Occipital lobe (tissue), 2 donors: Measurements from ENCODE around the gene SLC25A33. TPM values are rescaled to one million over a fixed set of nuclear protein-coding genes. Genes with fewer than 3 reads are reported as not detected.

Source experiments
- DNase-seq: peaks from one replicate; lab custom pipeline; 2025; lab: John Stamatoyannopoulos, UW
- total RNA-seq: library from RNA; depleted of rRNA; stranded (reverse); fragments of >200 nt; gene quantifications from one replicate; pipeline ENCODE4 v1.2.3, GENCODE V29; 2014

SLC25A33 gene
- total RNA-seq, 1 donor from 2014 or later = 13.9 TPM

DNA sequence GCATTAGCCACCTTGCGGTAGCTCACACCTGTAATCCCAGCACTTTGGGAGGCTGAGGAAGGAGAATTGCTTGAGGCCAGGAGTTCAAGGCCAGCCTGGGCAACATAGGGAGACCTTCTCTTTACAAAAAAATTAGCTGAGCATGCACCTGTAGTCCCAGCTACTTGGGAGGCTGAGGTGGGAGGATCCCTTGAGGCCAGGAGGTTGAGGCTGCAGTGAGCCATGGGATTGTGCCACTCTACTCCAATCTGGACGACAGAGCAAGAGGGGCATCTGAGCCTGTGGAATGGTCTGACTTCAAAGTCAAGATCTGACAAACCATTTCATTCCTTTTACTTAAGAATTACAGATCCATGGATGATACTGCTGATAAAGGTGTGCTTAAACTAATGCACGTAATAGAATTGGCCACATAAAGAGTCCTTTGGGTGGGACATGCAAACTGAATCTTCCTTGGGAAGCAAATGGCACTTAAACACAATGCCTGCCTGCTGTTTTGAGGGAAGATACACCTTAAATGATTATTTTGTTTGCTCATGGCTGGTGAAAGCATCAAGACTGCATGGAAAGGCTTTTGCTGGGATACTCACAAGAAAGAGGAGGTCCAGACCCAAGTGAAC lies 47.0 kb downstream of the SLC25A33 start:
- DNase-seq = no peak

DNA sequence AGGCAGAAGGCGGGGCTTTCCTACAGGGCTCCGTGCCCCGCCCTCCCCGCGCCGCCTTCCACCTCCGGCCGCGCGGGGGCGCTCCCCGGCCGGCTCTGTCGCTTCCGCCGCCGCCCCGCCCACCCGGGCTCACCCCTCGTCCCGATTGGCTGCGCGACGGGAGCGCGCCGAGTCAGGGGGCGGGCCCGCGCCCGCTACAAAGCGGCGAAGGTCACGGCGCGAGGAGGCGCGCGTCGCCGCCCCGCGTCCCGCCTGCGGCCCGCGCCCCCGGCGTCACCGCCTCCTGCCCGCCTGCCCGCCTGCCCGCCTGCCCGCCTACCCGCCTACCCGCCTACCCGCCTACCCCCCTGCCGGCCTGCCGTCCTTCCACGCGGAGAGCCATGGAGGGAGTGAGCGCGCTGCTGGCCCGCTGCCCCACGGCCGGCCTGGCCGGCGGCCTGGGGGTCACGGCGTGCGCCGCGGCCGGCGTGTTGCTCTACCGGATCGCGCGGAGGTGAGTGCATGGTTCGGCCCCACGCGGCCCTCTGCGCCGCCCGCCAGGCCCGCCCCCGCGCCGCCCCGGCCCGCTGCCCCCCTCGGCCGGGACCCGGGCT lies 49.4 kb downstream of the SLC25A33 start, which contains the start of gene TMEM201:
Gene TMEM201, plus strand, starts transcription at position 361 of the 593 bp plus-strand sequence. Its CDS starts 20 bp downstream, at position 381.
- peak; percentile 89 for DNase-seq

DNA sequence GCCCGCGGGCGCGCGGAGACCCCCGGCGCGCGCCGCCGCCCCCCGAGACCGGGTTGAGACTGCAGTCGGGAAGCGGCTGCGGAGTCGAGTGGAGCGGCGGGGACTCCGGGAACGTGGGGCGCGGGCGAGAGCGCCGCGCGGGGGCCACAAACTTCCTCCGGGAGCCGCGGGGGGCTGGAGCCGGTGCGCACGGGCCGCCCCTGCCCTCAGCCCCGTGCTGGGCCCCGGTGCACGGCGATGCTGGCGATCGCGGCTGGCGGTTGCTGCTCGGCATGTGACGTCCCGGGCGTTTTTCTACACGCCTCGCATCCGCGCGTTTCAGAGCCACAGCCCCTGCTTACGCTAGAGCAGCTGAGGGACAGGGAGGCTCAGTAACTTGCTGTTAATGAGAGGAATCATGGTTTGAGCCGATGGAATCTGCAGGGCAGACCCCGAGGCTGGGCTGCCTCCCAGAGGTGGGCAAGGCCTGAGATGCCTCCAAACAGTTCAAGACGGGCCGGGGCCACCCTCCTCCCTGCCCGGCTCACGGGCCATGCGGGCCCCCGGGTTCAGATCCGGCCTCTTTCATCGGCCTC lies 50.0 kb downstream of the SLC25A33 start:
- no peak for DNase-seq

GRCh38 chr1:9589719-9590157 lies 50.5 kb downstream of the SLC25A33 start:
- no peak for DNase-seq

- no peak for DNase-seq
Observed at GRCh38 chr1:9590201-9590600, 50.9 kb downstream of the SLC25A33 start.

DNA sequence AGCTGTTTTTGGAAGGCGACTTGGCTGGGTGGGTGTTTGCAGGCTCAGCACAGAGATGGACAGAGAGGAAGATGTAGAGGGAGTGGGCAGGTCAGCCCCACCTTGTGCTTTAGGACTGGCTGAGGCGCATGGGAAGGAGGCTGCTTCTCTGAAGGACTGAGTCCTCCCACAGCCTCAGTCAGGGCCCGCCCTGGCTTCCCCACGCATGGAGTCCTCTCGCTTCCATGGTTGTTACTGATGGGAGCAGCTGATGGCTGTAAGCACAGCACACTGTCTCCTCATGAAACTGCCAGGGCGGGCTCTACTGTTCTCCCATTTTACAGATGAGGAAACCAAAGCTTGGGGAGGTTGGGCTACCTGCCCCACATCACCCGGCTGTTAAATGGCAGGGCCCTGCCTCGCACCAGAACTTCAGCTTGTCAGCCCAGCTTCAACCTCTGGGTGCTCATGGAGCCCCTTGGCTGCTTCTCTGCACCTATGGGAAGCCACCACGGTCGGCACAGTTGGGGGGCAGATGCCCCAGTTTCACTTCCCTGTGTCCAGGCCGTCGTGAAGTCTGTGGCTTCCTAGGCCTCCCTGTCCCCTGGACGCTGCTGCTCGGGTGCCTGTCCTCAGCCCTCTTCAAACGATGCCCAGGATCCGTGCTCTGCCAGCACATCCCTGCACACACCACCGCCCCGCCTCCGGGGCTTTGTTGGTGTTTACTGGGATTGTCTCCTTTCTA lies 51.8 kb downstream of the SLC25A33 start:
- DNase-seq = no peak

DNA sequence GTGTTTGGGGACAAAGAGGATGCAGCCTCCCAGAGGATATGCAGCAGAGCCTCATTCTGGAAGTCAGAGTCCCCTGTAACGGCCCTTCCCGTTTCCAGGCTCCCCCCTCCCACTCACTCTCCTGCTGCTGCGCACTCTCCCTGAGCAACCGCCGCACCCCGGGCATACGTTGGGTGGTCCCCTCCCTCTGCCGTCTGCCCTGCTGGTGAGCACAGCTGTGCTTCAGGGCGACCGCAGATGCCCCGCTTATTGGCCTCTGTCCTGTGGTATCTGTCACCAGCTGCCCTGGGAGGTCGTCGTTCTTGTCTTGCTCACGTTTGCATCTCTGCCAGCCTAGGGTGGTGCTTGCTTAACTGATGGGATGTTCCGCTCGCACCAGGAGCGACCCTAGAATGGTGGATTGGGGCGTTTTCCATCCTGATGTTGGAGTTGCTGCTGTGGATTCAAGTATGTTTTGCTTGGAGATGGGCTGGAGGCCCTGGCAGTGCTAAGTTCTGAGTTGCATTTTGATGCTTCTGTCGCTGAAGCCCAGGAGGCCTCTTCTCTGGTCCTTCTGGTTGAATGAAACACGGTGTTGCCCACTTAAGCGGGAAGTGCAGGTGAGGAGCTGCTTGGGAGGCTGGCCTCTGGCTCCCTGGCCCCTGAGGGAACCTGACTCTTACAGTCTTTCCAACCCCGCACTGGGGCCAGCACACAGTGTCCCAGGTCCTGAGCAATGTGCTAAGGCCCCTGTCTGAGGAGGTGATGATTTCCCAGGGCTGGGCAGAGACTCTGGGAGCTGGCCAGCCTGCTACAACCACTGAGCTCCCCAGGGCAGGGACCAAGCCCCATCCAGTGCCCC lies 52.6 kb downstream of the SLC25A33 start:
- no peak for DNase-seq

GRCh38 chr1:9592510-9593075 lies 53.3 kb downstream of the SLC25A33 start:
- DNase-seq = no peak

DNA sequence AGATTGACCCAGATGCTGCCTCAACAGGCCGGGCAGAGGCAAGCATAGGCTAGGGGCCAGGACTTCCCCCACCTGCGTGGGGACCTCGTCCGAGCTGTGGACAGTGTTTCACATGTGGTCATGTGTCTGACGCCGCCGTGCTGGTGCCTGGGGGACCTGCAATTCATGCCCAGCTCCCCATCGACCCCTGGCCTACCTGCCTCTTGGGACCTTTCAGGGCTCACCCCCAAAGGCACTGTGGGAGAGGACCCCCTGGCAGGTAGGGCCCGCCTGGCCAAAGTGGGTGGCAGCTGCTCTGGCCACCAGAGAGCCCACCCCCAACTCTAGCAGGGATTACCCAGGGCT lies 53.9 kb downstream of the SLC25A33 start:
- no peak for DNase-seq

- no peak for DNase-seq
Observed at GRCh38 chr1:9593492-9594465, 54.5 kb downstream of the SLC25A33 start.

DNA sequence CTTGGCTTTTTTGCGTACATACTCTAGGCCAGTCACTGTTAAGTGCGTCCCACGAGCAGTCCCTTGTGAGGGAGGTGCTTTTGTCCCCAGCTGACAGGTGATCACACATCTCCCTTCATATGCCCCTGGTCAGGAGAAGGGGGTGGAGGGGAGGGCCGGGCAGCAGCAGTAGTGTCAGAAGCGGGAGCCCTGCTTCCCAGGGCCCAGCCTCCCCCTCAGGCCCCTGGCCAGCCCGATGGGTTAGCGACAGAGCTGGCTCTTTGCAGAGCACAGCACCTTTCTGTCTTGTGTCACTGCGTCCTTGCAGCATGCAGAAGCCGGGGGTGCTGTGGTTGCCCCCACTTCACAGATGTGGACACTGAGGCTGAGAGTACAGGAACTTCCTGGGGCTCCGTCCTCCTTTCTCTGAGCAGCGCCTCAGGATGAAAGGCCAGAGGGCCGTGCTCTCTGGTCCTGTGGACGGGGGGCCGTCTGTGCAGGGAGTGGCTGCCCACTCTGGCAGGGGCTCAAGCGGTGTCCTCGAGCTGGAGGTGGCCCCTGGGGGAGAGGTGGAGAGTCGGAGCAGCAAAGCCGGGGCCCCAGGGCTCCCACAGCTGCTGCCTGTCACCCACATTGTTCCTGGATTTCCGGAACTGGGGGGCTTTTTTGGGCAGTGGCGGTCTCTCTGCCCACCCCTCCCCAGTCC lies 55.3 kb downstream of the SLC25A33 start:
- DNase-seq = no peak

GRCh38 chr1:9595156-9595967 lies 56.1 kb downstream of the SLC25A33 start:
- DNase-seq = no peak

DNA sequence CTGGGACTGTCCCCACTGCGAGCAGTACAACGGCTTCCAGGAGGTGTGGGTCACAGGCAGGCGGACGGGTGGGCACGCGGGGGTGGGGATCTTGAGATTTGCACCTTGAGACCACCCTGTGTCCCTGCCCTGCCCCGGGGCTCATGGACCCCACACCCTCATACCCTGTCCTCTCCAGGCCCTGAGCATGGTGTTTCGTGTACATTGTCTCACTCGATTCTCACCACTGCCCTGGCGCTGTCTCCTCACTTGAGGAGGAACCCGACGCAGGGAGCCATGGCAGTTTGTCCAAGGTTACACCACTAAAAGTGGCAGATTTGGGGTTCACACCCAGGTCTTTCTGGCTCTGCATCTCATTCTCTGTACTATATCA lies 56.7 kb downstream of the SLC25A33 start:
- no peak for DNase-seq

DNA sequence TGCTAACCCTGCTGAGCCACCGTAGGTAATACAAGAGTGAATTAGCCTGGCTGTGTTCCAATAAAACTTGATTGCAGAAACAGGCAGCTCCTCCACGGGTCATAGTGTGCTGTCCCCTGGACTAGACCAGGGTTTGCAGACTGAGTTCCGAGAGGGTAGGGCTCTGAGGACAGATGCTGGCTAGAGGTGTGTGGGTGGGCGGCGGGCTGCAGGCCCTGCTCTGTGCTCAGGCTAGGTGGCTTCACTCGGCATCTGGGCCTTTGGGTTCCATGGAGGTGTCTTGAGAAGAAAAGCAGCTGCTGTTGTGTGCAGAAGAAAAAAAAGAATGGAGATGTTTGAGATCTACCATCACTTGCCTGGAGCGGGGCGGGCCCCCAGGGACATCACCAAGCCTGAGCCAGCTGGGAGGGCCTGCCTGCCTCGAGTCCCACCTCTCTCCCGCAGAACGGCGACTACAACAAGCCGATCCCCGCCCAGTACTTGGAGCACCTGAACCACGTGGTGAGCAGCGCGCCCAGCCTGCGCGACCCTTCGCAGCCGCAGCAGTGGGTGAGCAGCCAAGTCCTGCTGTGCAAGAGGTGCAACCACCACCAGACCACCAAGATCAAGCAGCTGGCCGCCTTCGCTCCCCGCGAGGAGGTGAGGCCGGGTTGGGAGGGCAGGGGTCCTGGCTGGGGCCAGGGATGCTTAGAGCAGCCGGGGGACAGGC lies 57.3 kb downstream of the SLC25A33 start:
- no peak for DNase-seq

GRCh38 chr1:9597361-9598315 lies 58.4 kb downstream of the SLC25A33 start:
- no peak for DNase-seq

DNA sequence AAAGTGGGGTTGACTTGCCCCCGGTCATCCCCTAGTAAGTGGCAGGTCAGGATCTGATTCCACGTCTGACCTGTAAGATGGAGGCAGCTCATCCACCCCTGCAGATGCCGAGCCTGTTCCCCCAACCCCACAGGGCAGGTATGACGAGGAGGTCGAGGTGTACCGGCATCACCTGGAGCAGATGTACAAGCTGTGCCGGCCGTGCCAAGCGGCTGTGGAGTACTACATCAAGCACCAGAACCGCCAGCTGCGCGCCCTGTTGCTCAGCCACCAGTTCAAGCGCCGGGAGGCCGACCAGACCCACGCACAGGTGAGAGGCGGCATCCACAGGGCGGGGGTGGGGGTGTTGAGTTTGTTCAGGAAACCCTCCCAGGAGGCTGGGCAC lies 59.0 kb downstream of the SLC25A33 start:
- DNase-seq = no peak

DNA sequence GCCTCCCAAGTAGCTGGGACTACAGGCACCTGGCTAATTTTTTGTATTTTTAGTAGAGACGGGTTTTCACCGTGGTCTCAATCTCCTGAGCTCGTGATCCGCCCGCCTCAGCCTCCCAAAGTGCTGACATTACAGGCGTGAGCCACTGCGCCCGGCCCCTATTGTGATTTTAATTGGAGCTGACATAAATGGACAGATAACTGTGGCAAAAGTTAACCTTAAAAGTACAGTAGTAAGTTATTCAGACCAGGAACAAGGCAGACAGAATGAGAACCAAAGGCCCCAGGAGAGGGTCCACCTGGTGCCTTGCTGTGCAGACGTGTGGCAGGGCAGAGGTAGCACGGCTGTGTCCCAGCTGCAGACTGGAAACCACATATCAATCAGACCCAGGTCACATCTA lies 60.5 kb downstream of the SLC25A33 start:
- no peak for DNase-seq
